Ascending aorta (tissue), 2 donors: ENCODE measurements around the gene PIP5K1B. TPM values are rescaled to one million over a fixed set of nuclear protein-coding genes. Genes with fewer than 3 reads are reported as not detected.

Source experiments
- DNase-seq, 2 donors: peaks; one replicate each; pipeline ENCODE4 v3.0.0-alpha.2; 2019; ENCODE audit warnings: low spot score in 2 of 2
- H3K27ac ChIP-seq, 2 donors: fragments of 200-600 bp; sonication (generic); one replicate each; pipeline ENCODE4 v1.5.1; 2016 to 2017; ENCODE audit warnings: mild to moderate bottlenecking in 1 of 2
- H3K27me3 ChIP-seq: fragments of 200-600 bp; sonication (generic); one replicate; pipeline ENCODE4 v1.5.1; 2017
- H3K36me3 ChIP-seq, 2 donors: fragments of 200-600 bp; sonication (generic); one replicate each; pipeline ENCODE4 v1.5.1; 2016
- H3K4me1 ChIP-seq, 2 donors: fragments of 200-600 bp; sonication (generic); one replicate each; pipeline ENCODE4 v1.5.1; 2016 to 2017; ENCODE audit warnings: mild to moderate bottlenecking in 1 of 2
- H3K4me3 ChIP-seq, 2 donors: fragments of 200-600 bp; sonication (generic); one replicate each; pipeline ENCODE4 v1.5.1; 2016 to 2017; ENCODE audit warnings: mild to moderate bottlenecking in 1 of 2
- H3K9me3 ChIP-seq, 2 donors: fragments of 200-600 bp; sonication (generic); one replicate each; pipeline ENCODE4 v1.5.1; 2016
- CTCF ChIP-seq, 3 experiments: fragments of 200-600 bp in 2 of 3; fragments of 450-650 bp in 1 of 3; sonication (generic) in 2 of 3; IDR thresholded peaks; one replicate each; pipeline ENCODE4 v1.5.1; 2016 to 2019; ENCODE audit warnings: antibody characterized with exemption in 3 of 3, mild to moderate bottlenecking in 1 of 3, moderate library complexity in 1 of 3
- intact Hi-C: fragments of 100-400 bp; cut with DNase I; formaldehyde crosslinking; loops from one replicate; pipeline ENCODE4 v1.15.1; 2023
- total RNA-seq: library from RNA; depleted of rRNA; stranded (reverse); fragments of >200 nt; gene quantifications from one replicate; pipeline ENCODE4 v1.1.0, GENCODE V29; 2016

Gene PIP5K1B
- total RNA-seq, 1 donor from 2014 or later, result 0.85 TPM

GRCh38 chr9:68942790-68943189, 237.8 kb downstream of the PIP5K1B start:
- no peak for TF ChIP-seq CTCF (IDR thresholded peaks at IDR 0.05)
- intact Hi-C loops, result no loop called here

GRCh38 chr9:68947015-68947414, 242.0 kb downstream of the PIP5K1B start:
- H3K36me3 ChIP-seq, result no peaks in the 10 kb centered on the region
- no peaks in the 10 kb centered on the region for H3K9me3 ChIP-seq
- intact Hi-C loops, result no loop called here
- H3K4me1 ChIP-seq, result no peaks in the 10 kb centered on the region
- no peak overlapping the region for H3K27ac ChIP-seq
- no peak overlapping the region for H3K4me3 ChIP-seq
- DNase-seq, result no peak
- no peak for TF ChIP-seq CTCF (IDR thresholded peaks at IDR 0.05)
- H3K27me3 ChIP-seq, result no peaks in the 10 kb centered on the region

More at GRCh38 chr9:68942790-68943189, 237.8 kb downstream of the PIP5K1B start:
- Histone ChIP-seq H3K27ac (no peak overlapping the region), H3K4me1 (no peaks in the 10 kb centered on the region), H3K36me3 (peaks cover 0 to 4% of the 10 kb centered on the region in 2 donors), H3K27me3 (no peaks in the 10 kb centered on the region), H3K4me3 (no peak overlapping the region), H3K9me3 (no peaks in the 10 kb centered on the region)
- DNase-seq, result no peak

GRCh38 chr9:68947842-68948569, 243.0 kb downstream of the PIP5K1B start:
- H3K27ac ChIP-seq, result no peak overlapping the region
- no peak overlapping the region for H3K4me3 ChIP-seq
- H3K9me3 ChIP-seq, result no peaks in the 10 kb centered on the region
- intact Hi-C loops, result no loop called here
- no peaks in the 10 kb centered on the region for H3K27me3 ChIP-seq
- no peak for TF ChIP-seq CTCF (IDR thresholded peaks at IDR 0.05)
- H3K4me1 ChIP-seq, result no peaks in the 10 kb centered on the region
- H3K36me3 ChIP-seq, result no peaks in the 10 kb centered on the region
- DNase-seq, result no peak

GRCh38 chr9:68949271-68950000, 244.4 kb downstream of the PIP5K1B start:
- intact Hi-C loops, result loop anchor here (1.0 kb wide), 1 partner anchor 365 kb away; no protein-coding TSS in a partner anchor
- peak in 1 of 3 experiments; percentile 35 for TF ChIP-seq CTCF (IDR thresholded peaks at IDR 0.05)
- H3K27ac ChIP-seq, result no peak overlapping the region
- DNase-seq, result no peak
- H3K4me3 ChIP-seq, result peak overlapping the region in 1 of 2 donors; percentile 4
- no peaks in the 10 kb centered on the region for H3K27me3 ChIP-seq
- no peaks in the 10 kb centered on the region for H3K4me1 ChIP-seq
- no peaks in the 10 kb centered on the region for H3K9me3 ChIP-seq
- H3K36me3 ChIP-seq, result no peaks in the 10 kb centered on the region

GRCh38 chr9:68950188-68950587, 245.1 kb downstream of the PIP5K1B start:
- DNase-seq, result no peak
- no peaks in the 10 kb centered on the region for H3K36me3 ChIP-seq
- H3K27ac ChIP-seq, result no peak overlapping the region
- H3K27me3 ChIP-seq, result no peaks in the 10 kb centered on the region
- intact Hi-C loops, result no loop called here
- no peak for TF ChIP-seq CTCF (IDR thresholded peaks at IDR 0.05)
- H3K4me3 ChIP-seq, result no peak overlapping the region
- no peaks in the 10 kb centered on the region for H3K4me1 ChIP-seq
- H3K9me3 ChIP-seq, result no peaks in the 10 kb centered on the region
